GM12801 (cell line): Measurements from ENCODE around the gene PAX1.

ENCODE experiments used
- TF ChIP-seq, protein P1 (sequence below): IDR thresholded peaks from one replicate; pipeline ENCODE4 v1.5.1; 2011; ENCODE audit warnings: control low read depth; ENCODE audit not compliant: insufficient read length; ENCODE audit errors: extremely low read depth

The PAX1 gene

DNA sequence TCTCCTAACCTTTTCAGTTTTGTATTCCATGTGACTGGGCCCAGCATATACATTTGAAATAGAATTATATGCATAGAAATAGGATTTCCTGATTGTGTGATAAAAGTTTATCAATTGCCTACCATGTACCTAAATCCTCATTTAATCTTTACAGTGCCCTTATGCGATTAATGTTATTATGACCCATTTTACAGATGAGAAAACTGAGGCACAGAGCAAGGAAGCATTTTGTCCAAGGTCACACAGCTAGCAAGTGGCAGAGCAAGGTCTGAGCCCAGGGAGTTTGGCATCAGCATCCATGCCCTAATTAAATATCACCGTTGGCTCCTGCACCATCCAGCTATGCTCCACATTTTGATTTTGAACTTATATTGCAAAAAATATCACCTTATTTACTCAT, 28.2 kb upstream of the PAX1 start:
- TF ChIP-seq, protein P1, sequence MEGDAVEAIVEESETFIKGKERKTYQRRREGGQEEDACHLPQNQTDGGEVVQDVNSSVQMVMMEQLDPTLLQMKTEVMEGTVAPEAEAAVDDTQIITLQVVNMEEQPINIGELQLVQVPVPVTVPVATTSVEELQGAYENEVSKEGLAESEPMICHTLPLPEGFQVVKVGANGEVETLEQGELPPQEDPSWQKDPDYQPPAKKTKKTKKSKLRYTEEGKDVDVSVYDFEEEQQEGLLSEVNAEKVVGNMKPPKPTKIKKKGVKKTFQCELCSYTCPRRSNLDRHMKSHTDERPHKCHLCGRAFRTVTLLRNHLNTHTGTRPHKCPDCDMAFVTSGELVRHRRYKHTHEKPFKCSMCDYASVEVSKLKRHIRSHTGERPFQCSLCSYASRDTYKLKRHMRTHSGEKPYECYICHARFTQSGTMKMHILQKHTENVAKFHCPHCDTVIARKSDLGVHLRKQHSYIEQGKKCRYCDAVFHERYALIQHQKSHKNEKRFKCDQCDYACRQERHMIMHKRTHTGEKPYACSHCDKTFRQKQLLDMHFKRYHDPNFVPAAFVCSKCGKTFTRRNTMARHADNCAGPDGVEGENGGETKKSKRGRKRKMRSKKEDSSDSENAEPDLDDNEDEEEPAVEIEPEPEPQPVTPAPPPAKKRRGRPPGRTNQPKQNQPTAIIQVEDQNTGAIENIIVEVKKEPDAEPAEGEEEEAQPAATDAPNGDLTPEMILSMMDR, result no peak

GRCh38 chr20:21677781-21678180, 27.7 kb upstream of the PAX1 start:
- TF ChIP-seq, protein P1, result no peak

DNA sequence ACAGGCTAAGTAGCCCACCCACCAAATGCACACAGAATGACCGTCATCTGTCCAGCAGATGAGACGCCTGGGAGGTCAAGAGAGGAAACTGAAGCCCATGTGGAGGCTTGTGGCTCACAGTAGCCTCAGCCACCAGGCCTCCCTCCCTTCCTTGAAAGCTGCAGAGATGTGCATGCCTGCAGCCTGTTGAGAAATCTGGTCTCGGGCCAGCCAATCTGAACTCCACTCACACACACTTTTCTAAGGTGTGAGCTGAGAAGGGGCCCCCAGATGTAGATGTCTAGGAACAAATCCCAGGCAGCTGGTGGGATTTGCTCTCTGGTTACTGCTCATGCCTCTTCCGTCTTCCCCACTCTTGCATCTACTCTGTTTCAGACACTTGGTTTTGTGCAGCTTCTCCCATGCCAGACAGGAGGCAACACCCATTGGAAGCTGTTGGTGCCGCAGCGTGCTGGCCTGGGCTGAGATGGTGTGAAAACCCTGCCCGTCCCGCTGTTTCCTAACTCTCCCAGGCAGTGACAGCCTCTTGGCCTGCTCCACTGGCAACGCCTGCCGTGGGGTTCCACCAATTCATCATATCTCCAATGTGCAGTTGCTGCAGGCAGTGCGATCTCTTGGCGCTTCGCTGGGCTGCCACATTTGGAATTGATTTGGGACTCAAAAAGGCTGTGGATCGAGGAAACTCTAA, 24.1 kb upstream of the PAX1 start:
- TF ChIP-seq, protein P1, result no peak

- TF ChIP-seq, protein P1, result no peak
Observed at GRCh38 chr20:21681922-21682318, 23.5 kb upstream of the PAX1 start.

DNA sequence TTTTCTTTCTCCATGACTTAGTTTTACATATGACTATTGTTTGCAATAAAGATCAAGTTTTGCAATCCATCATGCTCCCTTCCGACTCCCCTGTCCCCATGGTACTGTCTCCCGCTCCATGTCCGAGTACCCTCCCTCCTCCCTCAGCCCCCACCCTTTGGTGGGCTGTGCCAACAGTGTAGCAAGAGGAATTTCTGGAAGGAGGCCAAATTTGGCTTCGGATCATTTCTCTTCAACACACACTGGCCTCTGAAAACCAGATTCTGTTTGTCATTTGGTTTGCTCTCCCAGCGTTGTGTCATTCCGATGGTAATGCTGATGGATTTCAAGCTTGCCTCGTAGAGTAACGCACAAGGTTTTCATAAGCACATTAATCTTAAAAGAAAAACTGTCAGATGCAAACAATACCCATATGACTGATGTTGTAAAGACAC, 22.9 kb upstream of the PAX1 start:
- TF ChIP-seq, protein P1, result no peak

DNA sequence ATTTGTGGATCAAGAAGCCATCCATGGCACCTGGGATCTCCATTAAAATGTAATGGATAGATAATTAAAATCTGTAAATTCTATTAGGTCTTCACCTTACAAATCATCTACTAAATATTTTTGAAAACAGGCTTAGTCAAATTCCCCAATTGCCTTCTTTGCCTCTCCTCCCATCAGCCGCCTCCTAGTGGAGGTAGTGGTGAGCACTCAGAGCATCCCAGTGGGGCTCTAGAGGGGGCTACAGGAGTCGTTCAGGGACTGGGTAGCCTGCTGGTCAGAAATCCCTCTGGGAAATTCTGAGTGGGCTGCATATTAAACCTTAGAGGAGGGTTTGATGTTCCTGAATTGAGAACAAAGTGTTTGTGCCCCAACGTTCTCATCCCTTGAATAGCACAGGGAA, 20.8 kb upstream of the PAX1 start:
- TF ChIP-seq, protein P1, result no peak

- TF ChIP-seq, protein P1, result no peak
Observed at GRCh38 chr20:21685981-21686380, 19.5 kb upstream of the PAX1 start.

- TF ChIP-seq, protein P1, result no peak
Observed at GRCh38 chr20:21693322-21693721, 12.1 kb upstream of the PAX1 start.
